DOHH2 (cell line): Measurements from ENCODE around the gene FECH.

Experiments
- H3F3A ChIP-seq: fragments of 200-600 bp; sonication (generic), shearing (Covaris generic); 2 replicates; pipeline ENCODE4 v1.6.0; 2016; ENCODE audit warnings: antibody characterized with exemption, mild to moderate bottlenecking; ENCODE audit not compliant: control insufficient read depth, insufficient read depth
- H3K27ac ChIP-seq: fragments of 200-600 bp; sonication (generic); 2 replicates; pipeline ENCODE4 v1.5.1; 2014; ENCODE audit warnings: low read depth, mild to moderate bottlenecking, low read length, moderate library complexity
- H3K27me3 ChIP-seq: fragments of 200-600 bp; sonication (generic); 2 replicates; pipeline ENCODE4 v1.6.1; 2014; ENCODE audit warnings: mild to moderate bottlenecking, low read length, mixed read lengths; ENCODE audit not compliant: control insufficient read depth
- H3K36me3 ChIP-seq: fragments of 200-600 bp; sonication (generic); 2 replicates; pipeline ENCODE4 v1.6.1; 2014; ENCODE audit warnings: mild to moderate bottlenecking, low read length, moderate library complexity, mixed read lengths; ENCODE audit not compliant: control insufficient read depth
- H3K4me1 ChIP-seq: fragments of 200-600 bp; sonication (generic); 2 replicates; pipeline ENCODE4 v1.6.1; 2014; ENCODE audit warnings: mild to moderate bottlenecking, low read length, mixed read lengths; ENCODE audit not compliant: control insufficient read depth
- H3K4me2 ChIP-seq: fragments of 200-600 bp; sonication (generic); 2 replicates; pipeline ENCODE4 v1.6.0; 2014; ENCODE audit warnings: mild to moderate bottlenecking, low read length, moderate library complexity
- H3K4me3 ChIP-seq: fragments of 200-600 bp; sonication (generic); 2 replicates; pipeline ENCODE4 v1.5.1; 2014; ENCODE audit warnings: mild to moderate bottlenecking, low read length, mixed read lengths
- H3K79me2 ChIP-seq: fragments of 200-600 bp; sonication (generic); 2 replicates; pipeline ENCODE4 v1.6.1; 2014; ENCODE audit warnings: mild to moderate bottlenecking, low read length, mixed read lengths; ENCODE audit not compliant: control insufficient read depth
- H3K9me2 ChIP-seq: fragments of 200-600 bp; sonication (generic); replicated peaks from 2 replicates; pipeline ENCODE4 v1.6.1; 2014; ENCODE audit warnings: mild to moderate bottlenecking, low read length, mixed read lengths; ENCODE audit not compliant: control insufficient read depth
- H3K9me3 ChIP-seq: fragments of 200-600 bp; sonication (generic); 2 replicates; pipeline ENCODE4 v1.6.1; 2014; ENCODE audit warnings: antibody characterized with exemption, low read length, mixed read lengths; ENCODE audit not compliant: control insufficient read depth, insufficient read depth
- H4K20me1 ChIP-seq: fragments of 200-600 bp; sonication (generic); 2 replicates; pipeline ENCODE4 v1.6.0; 2014; ENCODE audit warnings: low read depth, mild to moderate bottlenecking, antibody characterized with exemption, low read length, moderate library complexity; ENCODE audit not compliant: control insufficient read depth, insufficient read depth
- EZH2phosphoT487 ChIP-seq: fragments of 200-600 bp; sonication (generic); IDR thresholded peaks from 2 replicates; pipeline ENCODE4 v1.6.1; 2017; ENCODE audit warnings: borderline replicate concordance, mild to moderate bottlenecking, antibody characterized with exemption, low read length, moderate library complexity, mixed read lengths
- TF ChIP-seq, protein P1 (sequence below): fragments of 200-600 bp; sonication (generic); IDR thresholded peaks from one replicate; pipeline ENCODE4 v1.5.1; 2014; ENCODE audit warnings: antibody characterized with exemption, mild to moderate bottlenecking, low read depth, low read length; ENCODE audit not compliant: poor library complexity, severe bottlenecking

FECH gene

DNA sequence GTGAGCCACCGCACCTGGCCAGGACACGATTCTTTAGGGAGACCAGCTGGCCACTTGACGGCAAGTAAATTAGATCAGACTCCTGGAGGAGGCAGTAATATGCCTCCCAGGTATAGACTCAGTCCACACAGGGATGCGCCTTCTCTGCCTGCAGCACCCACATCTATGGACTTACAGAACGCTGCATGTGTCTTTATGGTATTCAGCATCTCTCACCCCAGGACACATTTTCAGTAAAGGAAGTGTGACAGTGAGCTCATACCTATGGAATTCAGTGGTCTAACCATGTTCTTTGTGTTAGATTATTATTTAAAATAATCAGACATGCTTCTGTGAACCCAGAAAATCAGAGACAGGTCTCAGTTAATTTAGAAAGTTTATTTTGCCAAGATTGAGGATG, 41.0 kb upstream of the FECH start:
- no peaks in the 10 kb centered on the region for H3K27me3 ChIP-seq
- H3K27ac ChIP-seq, result no peak overlapping the region
- no peak overlapping the region for H3K4me3 ChIP-seq
- TF ChIP-seq EZH2phosphoT487, result no peak
- TF ChIP-seq, protein P1, sequence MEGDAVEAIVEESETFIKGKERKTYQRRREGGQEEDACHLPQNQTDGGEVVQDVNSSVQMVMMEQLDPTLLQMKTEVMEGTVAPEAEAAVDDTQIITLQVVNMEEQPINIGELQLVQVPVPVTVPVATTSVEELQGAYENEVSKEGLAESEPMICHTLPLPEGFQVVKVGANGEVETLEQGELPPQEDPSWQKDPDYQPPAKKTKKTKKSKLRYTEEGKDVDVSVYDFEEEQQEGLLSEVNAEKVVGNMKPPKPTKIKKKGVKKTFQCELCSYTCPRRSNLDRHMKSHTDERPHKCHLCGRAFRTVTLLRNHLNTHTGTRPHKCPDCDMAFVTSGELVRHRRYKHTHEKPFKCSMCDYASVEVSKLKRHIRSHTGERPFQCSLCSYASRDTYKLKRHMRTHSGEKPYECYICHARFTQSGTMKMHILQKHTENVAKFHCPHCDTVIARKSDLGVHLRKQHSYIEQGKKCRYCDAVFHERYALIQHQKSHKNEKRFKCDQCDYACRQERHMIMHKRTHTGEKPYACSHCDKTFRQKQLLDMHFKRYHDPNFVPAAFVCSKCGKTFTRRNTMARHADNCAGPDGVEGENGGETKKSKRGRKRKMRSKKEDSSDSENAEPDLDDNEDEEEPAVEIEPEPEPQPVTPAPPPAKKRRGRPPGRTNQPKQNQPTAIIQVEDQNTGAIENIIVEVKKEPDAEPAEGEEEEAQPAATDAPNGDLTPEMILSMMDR, result no peak
- no peaks in the 10 kb centered on the region for H3K9me3 ChIP-seq
- H3K36me3 ChIP-seq, result no peaks in the 10 kb centered on the region; the same call in 1 of the 2 replicates
- H4K20me1 ChIP-seq, result no peaks in the 10 kb centered on the region
- peaks cover 8% of the 10 kb centered on the region for H3K79me2 ChIP-seq
- peaks cover 16% of the 10 kb centered on the region for H3K4me1 ChIP-seq
- H3F3A ChIP-seq, result peaks cover 13% of the 10 kb centered on the region
- no peak overlapping the region for H3K4me2 ChIP-seq
- H3K9me2 ChIP-seq, result no peaks in the 10 kb centered on the region

DNA sequence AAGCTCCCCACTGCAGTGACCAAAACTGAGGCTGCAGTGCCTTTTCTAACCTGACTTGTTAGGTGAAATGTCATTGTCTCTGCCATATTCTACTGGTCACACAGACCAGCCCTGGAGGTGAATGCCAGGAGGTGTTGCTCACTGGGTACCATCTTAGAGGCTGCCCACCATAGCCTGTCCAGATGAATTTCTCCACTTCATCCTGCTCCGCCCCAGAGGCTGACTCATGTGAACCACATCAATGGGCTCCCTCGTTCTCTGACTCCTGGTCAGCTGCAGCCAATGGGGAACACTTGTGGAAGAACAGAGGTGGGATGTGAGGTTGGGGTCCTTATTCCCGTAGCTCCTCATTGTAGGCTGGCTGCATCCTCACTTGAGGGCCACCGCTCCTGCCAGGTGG, 38.5 kb upstream of the FECH start:
- Histone ChIP-seq H3K9me3 (no peaks in the 10 kb centered on the region), H3K4me2 (no peak overlapping the region), H3K27ac (no peak overlapping the region), H4K20me1 (no peaks in the 10 kb centered on the region), H3K27me3 (no peaks in the 10 kb centered on the region), H3K9me2 (no peaks in the 10 kb centered on the region), H3F3A (0 out of 2 replicates have a peak, but pooled peaks cover 3% of the 10 kb centered on the region), H3K4me3 (no peak overlapping the region), H3K4me1 (peaks cover 20% of the 10 kb centered on the region), H3K36me3 (peaks cover 9% of the 10 kb centered on the region), H3K79me2 (peaks cover 17% of the 10 kb centered on the region)
- TF ChIP-seq, protein P1, result no peak
- no peak for TF ChIP-seq EZH2phosphoT487

DNA sequence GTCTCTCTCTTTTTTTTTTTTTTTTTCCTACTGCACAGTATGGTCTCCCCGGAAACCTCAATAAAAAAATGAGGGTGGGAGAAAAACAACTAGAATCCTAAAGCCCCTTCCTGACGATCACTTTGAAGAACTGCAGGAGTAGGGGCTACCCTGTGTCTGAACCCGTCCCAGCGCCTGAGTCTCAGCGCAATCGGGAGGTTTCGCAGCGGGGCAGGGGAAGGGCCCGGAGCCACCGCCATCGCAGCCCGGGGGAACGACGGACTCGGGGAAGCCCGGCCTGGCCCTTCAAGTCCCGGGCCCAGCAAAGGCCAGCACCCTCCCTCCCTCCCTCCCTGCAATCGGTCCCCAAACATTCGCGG, 34.7 kb upstream of the FECH start:
- Histone ChIP-seq H3K4me3 (peak overlapping the region; percentile 95), H3F3A (no peaks in the 10 kb centered on the region), H3K79me2 (peaks cover 51% of the 10 kb centered on the region), H3K36me3 (peaks cover 35% of the 10 kb centered on the region), H4K20me1 (no peaks in the 10 kb centered on the region), H3K9me2 (no peaks in the 10 kb centered on the region), H3K27ac (peak overlapping the region; percentile 71), H3K4me1 (peaks cover 20% of the 10 kb centered on the region), H3K9me3 (no peaks in the 10 kb centered on the region), H3K27me3 (no peaks in the 10 kb centered on the region), H3K4me2 (peak overlapping the region; percentile 76)
- TF ChIP-seq, protein P1, result no peak
- no peak for TF ChIP-seq EZH2phosphoT487
